Cerebellar nuclear complex (tissue), 1 donor: ENCODE measurements around the gene GAB4.
A peak's percentile ranks its signal among the peaks of the same experiment; 100 is the strongest.
"Not testable (repeated sequence)": the region's sequence is repeated elsewhere in the genome, so short reads cannot be mapped to it uniquely, and the experiment has no call there.

Experiments used
- DNase-seq, 2 experiments: peaks; one replicate each; lab custom pipeline; 2025; lab: John Stamatoyannopoulos, UW

GAB4 gene

GRCh38 chr22:16959345-16959930, 48.6 kb downstream of the GAB4 start:
- DNase-seq, result no peak

GRCh38 chr22:16958475-16958874, 49.5 kb downstream of the GAB4 start:
- no peak for DNase-seq

GRCh38 chr22:16957781-16958180, 50.2 kb downstream of the GAB4 start:
- DNase-seq, result no peak

GRCh38 chr22:16956290-16956689, 51.7 kb downstream of the GAB4 start:
- DNase-seq, result no peak

GRCh38 chr22:16955678-16956210, 52.3 kb downstream of the GAB4 start:
- no peak for DNase-seq

GRCh38 chr22:16955081-16955480, 52.9 kb downstream of the GAB4 start:
- DNase-seq, result no peak

- no peak for DNase-seq
These were observed 54.0 kb downstream of the GAB4 start for GRCh38 chr22:16954060-16954403.

GRCh38 chr22:16953206-16954059, 54.6 kb downstream of the GAB4 start:
- DNase-seq, result no peak

GRCh38 chr22:16949561-16949960, 58.5 kb downstream of the GAB4 start:
- no peak for DNase-seq

- no peak for DNase-seq
These were observed 70.2 kb downstream of the GAB4 start for GRCh38 chr22:16937811-16938210.

- DNase-seq, result not testable (repeated sequence)
These were observed 70.8 kb downstream of the GAB4 start for GRCh38 chr22:16937209-16937608.

GRCh38 chr22:16936625-16937024, 71.4 kb downstream of the GAB4 start:
- DNase-seq, result no peak

GRCh38 chr22:16935209-16935608, 72.8 kb downstream of the GAB4 start:
- DNase-seq, result no peak

GRCh38 chr22:16933291-16934282, 74.4 kb downstream of the GAB4 start:
- no peak for DNase-seq

- no peak for DNase-seq
These were observed 75.4 kb downstream of the GAB4 start for GRCh38 chr22:16932577-16932976.

GRCh38 chr22:16925407-16925966, 82.5 kb downstream of the GAB4 start:
- no peak for DNase-seq

GRCh38 chr22:16922706-16923105, 85.3 kb downstream of the GAB4 start:
- no peak for DNase-seq

GRCh38 chr22:16922076-16922475, 85.9 kb downstream of the GAB4 start:
- no peak for DNase-seq

GRCh38 chr22:16917144-16918003, 90.6 kb downstream of the GAB4 start:
- DNase-seq, result peak in 1 of 2 experiments; percentile 10

GRCh38 chr22:16915701-16916100, 92.3 kb downstream of the GAB4 start:
- no peak for DNase-seq

- DNase-seq, result not testable (repeated sequence)
These were observed 93.1 kb downstream of the GAB4 start for GRCh38 chr22:16914911-16915310.
